ENCODE results near the gene MGST2. TPM values are rescaled to one million over a fixed set of nuclear protein-coding genes. Genes with fewer than 3 reads are reported as not detected.

The MGST2 gene
- polyA plus RNA-seq, 1 donor (not counting 4 experiments of a cell fraction or from before 2014, with no cell fraction given), result 57.6 TPM

DNA sequence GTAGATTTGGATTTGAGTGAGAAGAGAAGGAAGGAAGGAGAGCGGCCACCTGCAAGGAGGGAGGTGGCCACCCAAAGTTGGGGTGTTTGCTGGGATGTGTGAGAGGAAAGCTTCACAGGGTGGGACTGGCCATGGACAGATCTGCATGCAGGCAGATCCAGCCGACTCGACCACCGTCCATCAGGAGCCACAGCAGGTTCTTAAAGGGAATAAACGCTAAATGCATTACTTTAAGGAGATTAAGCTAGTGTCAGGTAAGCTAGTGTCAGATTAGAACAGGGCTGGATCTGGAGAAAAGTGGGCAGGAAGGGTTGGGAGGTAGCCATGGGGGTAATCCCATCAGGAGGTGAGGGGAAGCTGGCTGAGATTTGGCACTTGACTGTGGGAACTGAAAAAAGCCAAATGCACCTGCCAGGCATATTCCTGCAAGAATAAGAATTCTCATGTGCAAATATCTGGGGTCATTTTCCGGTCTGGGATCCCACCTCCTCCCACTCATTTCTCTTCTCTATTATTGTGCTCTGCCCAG lies 79.6 kb downstream of the MGST2 start:
- Histone ChIP-seq H3K9ac (ENCODE audit: control insufficient read depth, extremely low read depth, insufficient read depth, low read length) (no peak overlapping the region), H4K20me1 (ENCODE audit: control insufficient read depth, extremely low read depth, insufficient read depth, low read length) (no peaks in the 10 kb centered on the region), H3K4me3 (ENCODE audit: control insufficient read depth in 2 of 3, extremely low read depth in 1 of 3, insufficient read depth in 2 of 3, low read depth in 1 of 3, low read length in 3 of 3) (no peak overlapping the region), H3K4me2 (ENCODE audit: control insufficient read depth, extremely low read depth, insufficient read depth, low read depth, low read length) (no peak overlapping the region), H3K9me1 (ENCODE audit: control insufficient read depth, extremely low read depth, insufficient read depth, low read length) (no peaks in the 10 kb centered on the region), H3K36me3 (ENCODE audit: control insufficient read depth in 2 of 2, extremely low read depth in 1 of 2, insufficient read depth in 2 of 2, low read length in 2 of 2) (no peaks in the 10 kb centered on the region), H3K79me2 (ENCODE audit: control insufficient read depth, insufficient read depth, low read length) (no peaks in the 10 kb centered on the region), H3K27me3 (ENCODE audit: control insufficient read depth, extremely low read depth, insufficient read depth, low read length) (no peaks in the 10 kb centered on the region), H2AFZ (ENCODE audit: control insufficient read depth, low read length) (no peak overlapping the region), H3K4me1 (ENCODE audit: control insufficient read depth, extremely low read depth, insufficient read depth, low read length) (peaks cover 9% of the 10 kb centered on the region), H3K9me3 (ENCODE audit: control insufficient read depth, low read depth, low read length) (no peaks in the 10 kb centered on the region), H3K27ac (ENCODE audit: control insufficient read depth, insufficient read depth, low read length) (no peak overlapping the region)
- dilution Hi-C loops (cut with MboI; ENCODE audit: extremely low pct_ligation_motif_present, low sequenced_read_pairs), result no loop called here
- TF ChIP-seq, protein P1, sequence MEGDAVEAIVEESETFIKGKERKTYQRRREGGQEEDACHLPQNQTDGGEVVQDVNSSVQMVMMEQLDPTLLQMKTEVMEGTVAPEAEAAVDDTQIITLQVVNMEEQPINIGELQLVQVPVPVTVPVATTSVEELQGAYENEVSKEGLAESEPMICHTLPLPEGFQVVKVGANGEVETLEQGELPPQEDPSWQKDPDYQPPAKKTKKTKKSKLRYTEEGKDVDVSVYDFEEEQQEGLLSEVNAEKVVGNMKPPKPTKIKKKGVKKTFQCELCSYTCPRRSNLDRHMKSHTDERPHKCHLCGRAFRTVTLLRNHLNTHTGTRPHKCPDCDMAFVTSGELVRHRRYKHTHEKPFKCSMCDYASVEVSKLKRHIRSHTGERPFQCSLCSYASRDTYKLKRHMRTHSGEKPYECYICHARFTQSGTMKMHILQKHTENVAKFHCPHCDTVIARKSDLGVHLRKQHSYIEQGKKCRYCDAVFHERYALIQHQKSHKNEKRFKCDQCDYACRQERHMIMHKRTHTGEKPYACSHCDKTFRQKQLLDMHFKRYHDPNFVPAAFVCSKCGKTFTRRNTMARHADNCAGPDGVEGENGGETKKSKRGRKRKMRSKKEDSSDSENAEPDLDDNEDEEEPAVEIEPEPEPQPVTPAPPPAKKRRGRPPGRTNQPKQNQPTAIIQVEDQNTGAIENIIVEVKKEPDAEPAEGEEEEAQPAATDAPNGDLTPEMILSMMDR (optimal IDR thresholded peaks at IDR 0.05 in 1 of 3, IDR thresholded peaks at IDR 0.05 in 1 of 3, conservative IDR thresholded peaks at IDR 0.05 in 1 of 3; ENCODE audit: extremely low read depth in 1 of 3, insufficient read depth in 2 of 3, low read length in 3 of 3), result no peak
- TF ChIP-seq EZH2 (IDR thresholded peaks at IDR 0.05; ENCODE audit: low read length), result no peak
- no peak for FAIRE-seq
- no peak for DNase-seq (ENCODE audit: low read depth, low spot score)

DNA sequence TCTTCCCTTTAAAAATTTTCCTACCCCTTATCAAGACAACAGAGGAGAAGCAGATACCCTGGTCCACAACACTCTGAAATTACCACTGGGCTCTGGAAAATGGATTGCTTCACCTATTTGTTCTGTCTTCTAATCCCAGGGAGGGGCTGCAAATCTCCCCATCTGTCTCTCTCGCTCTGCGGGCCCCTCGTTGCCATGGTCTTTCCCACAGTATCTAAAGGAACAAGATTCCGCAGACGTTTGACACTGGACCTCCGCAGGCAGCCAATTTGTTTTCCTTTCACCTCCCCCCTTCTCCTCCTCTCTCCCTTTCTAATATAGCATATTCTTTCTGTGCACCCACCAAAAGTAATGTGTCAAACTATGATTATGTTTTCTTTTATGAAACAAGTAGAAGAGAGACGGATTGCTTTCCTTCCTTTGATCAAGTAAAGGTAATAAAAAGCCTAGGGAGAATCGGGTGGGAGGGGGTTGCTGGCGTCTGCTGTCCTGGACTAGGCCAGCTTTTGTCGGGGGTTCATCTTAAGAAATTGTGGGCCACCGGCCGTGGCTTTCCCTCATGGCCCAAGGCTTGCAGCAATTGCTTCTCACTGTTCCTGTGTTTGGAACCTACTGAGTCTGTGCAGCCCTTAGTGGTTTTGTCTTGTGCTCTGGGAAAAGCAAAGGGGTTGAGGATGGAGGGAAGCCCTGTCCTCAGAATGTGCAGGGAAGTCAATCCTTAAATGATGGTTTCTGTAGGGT lies 81.0 kb downstream of the MGST2 start:
- Histone ChIP-seq H3K9me3 (ENCODE audit: control insufficient read depth, low read depth, low read length) (no peaks in the 10 kb centered on the region), H3K27me3 (ENCODE audit: control insufficient read depth, extremely low read depth, insufficient read depth, low read length) (no peaks in the 10 kb centered on the region), H4K20me1 (ENCODE audit: control insufficient read depth, extremely low read depth, insufficient read depth, low read length) (no peaks in the 10 kb centered on the region), H3K4me2 (ENCODE audit: control insufficient read depth, extremely low read depth, insufficient read depth, low read depth, low read length) (no peak overlapping the region), H3K9ac (ENCODE audit: control insufficient read depth, extremely low read depth, insufficient read depth, low read length) (no peak overlapping the region), H3K27ac (ENCODE audit: control insufficient read depth, insufficient read depth, low read length) (no peak overlapping the region), H3K79me2 (ENCODE audit: control insufficient read depth, insufficient read depth, low read length) (no peaks in the 10 kb centered on the region), H3K4me1 (ENCODE audit: control insufficient read depth, extremely low read depth, insufficient read depth, low read length) (no peaks in the 10 kb centered on the region), H3K9me1 (ENCODE audit: control insufficient read depth, extremely low read depth, insufficient read depth, low read length) (no peaks in the 10 kb centered on the region), H3K4me3 (ENCODE audit: control insufficient read depth in 2 of 3, extremely low read depth in 1 of 3, insufficient read depth in 2 of 3, low read depth in 1 of 3, low read length in 3 of 3) (no peak overlapping the region), H2AFZ (ENCODE audit: control insufficient read depth, low read length) (no peak overlapping the region), H3K36me3 (ENCODE audit: control insufficient read depth in 2 of 2, extremely low read depth in 1 of 2, insufficient read depth in 2 of 2, low read length in 2 of 2) (no peaks in the 10 kb centered on the region)
- DNase-seq (ENCODE audit: low read depth, low spot score), result no peak
- dilution Hi-C loops (cut with MboI; ENCODE audit: extremely low pct_ligation_motif_present, low sequenced_read_pairs), result no loop called here
- TF ChIP-seq, protein P1 (optimal IDR thresholded peaks at IDR 0.05 in 1 of 3, IDR thresholded peaks at IDR 0.05 in 1 of 3, conservative IDR thresholded peaks at IDR 0.05 in 1 of 3; ENCODE audit: extremely low read depth in 1 of 3, insufficient read depth in 2 of 3, low read length in 3 of 3), result no peak
- TF ChIP-seq EZH2 (IDR thresholded peaks at IDR 0.05; ENCODE audit: low read length), result no peak
- FAIRE-seq, result no peak

Data from keratinocyte (primary cell).